Measurements from ENCODE around the gene GATB. TPM values are rescaled to one million over a fixed set of nuclear protein-coding genes. Genes with fewer than 3 reads are reported as not detected.

GATB gene
- total and polyA plus RNA-seq, 2 experiments from 2014 or later = 18.0 to 20.0 TPM

DNA sequence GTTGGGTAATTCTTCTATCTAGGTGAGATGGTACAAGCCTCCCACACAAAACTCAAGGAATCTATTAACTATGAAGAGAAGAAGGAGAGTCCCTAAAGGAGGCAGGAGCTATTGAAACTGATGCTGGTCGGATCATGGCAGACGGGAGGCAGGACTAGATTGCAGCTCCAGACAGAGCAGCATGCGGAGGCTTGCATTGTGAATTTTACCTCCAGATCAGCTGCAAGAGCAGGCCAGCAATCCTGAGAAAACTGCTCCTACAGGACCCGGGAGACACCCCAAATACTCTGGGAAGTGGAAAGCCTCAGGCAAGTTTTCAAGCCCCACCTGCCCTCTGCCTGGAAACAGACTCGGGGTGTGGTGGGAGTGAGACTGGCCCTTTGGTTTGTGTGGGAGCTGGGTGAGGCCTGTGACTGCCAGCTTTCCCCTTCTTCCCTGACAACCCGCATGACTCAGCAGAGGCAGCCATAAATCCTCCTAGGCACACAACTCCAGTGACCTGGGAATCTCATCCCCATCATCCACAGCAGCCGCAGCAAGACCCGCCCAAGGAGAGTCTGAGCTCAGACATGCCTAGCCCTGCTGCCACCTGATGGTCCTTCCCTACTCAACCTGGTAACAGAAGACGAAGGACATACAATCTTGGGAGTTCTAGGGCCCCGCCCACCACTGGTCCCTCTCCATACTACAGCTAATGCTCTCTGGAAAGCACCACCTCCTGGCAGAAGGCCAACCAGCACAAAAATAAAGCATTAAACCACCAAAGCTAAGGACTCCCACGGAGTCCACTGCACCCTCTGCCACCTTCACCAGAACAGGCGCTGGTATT is 30.9 kb downstream of the GATB start:
- H3K9me2 ChIP-seq (ENCODE audit: insufficient read depth) = no peaks in the 10 kb centered on the region
- no peak overlapping the region for H3K27ac ChIP-seq
- TF ChIP-seq EZH2phosphoT487 (IDR thresholded peaks at IDR 0.05; ENCODE audit: insufficient read depth, low read depth) = no peak
- TF ChIP-seq EZH2 (IDR thresholded peaks at IDR 0.05; ENCODE audit: insufficient read depth, poor library complexity, severe bottlenecking) = no peak
- H3F3A ChIP-seq (ENCODE audit: insufficient read depth) = peaks cover 15% of the 10 kb centered on the region; the same call in 1 of the 2 replicates
- no peak overlapping the region for H3K4me3 ChIP-seq
- no peak overlapping the region for H3K9ac ChIP-seq
- WGBS, 2 experiments (ENCODE audit: low coverage in 1 of 2, low lambda C conversion rate in 2 of 2, missing lambda C conversion rate in 2 of 2) = 85 to 89% methylated on average over 12 of the region's 12 CpGs
- no peaks in the 10 kb centered on the region for H3K9me3 ChIP-seq (ENCODE audit: low read depth)
- H4K20me1 ChIP-seq (ENCODE audit: insufficient read depth) = no peaks in the 10 kb centered on the region
- peaks cover 16% of the 10 kb centered on the region for H3K4me1 ChIP-seq (ENCODE audit: insufficient read depth)
- no peaks in the 10 kb centered on the region for H3K27me3 ChIP-seq (replicated peaks; ENCODE audit: insufficient read depth)
- no peak overlapping the region for H2AFZ ChIP-seq
- H3K79me2 ChIP-seq (ENCODE audit: insufficient read depth) = peaks cover 15% of the 10 kb centered on the region; the same call in 1 of the 2 replicates
- in situ Hi-C loops (cut with MboI) = no loop called here
- no peaks in the 10 kb centered on the region for H3K36me3 ChIP-seq (ENCODE audit: low read depth)
- no peak overlapping the region for H3K4me2 ChIP-seq (ENCODE audit: unreplicated experiment)
- DNase-seq = peak; percentile 22

GRCh38 chr4:151728679-151729078 is 32.1 kb downstream of the GATB start:
- peaks cover 15% of the 10 kb centered on the region; the same call in 1 of the 2 replicates for H3F3A ChIP-seq (ENCODE audit: insufficient read depth)
- no peaks in the 10 kb centered on the region for H3K9me3 ChIP-seq (ENCODE audit: low read depth)
- peaks cover 9% of the 10 kb centered on the region; the same call in 1 of the 2 replicates for H3K79me2 ChIP-seq (ENCODE audit: insufficient read depth)
- H3K27ac ChIP-seq = no peak overlapping the region
- no peak overlapping the region for H3K9ac ChIP-seq
- no peak for TF ChIP-seq EZH2phosphoT487 (IDR thresholded peaks at IDR 0.05; ENCODE audit: insufficient read depth, low read depth)
- no peak for TF ChIP-seq EZH2 (IDR thresholded peaks at IDR 0.05; ENCODE audit: insufficient read depth, poor library complexity, severe bottlenecking)
- no peaks in the 10 kb centered on the region for H3K36me3 ChIP-seq (ENCODE audit: low read depth)
- in situ Hi-C loops (cut with MboI) = no loop called here
- no peak overlapping the region for H2AFZ ChIP-seq
- H3K9me2 ChIP-seq (ENCODE audit: insufficient read depth) = no peaks in the 10 kb centered on the region
- H3K4me2 ChIP-seq (ENCODE audit: unreplicated experiment) = no peak overlapping the region
- no peak for DNase-seq
- 95 to 100% methylated on average over 2 of the region's 2 CpGs for WGBS, 2 experiments (ENCODE audit: low coverage in 1 of 2, low lambda C conversion rate in 2 of 2, missing lambda C conversion rate in 2 of 2)
- peaks cover 16% of the 10 kb centered on the region for H3K4me1 ChIP-seq (ENCODE audit: insufficient read depth)
- no peaks in the 10 kb centered on the region for H4K20me1 ChIP-seq (ENCODE audit: insufficient read depth)
- H3K4me3 ChIP-seq = no peak overlapping the region
- H3K27me3 ChIP-seq (replicated peaks; ENCODE audit: insufficient read depth) = no peaks in the 10 kb centered on the region

DNA sequence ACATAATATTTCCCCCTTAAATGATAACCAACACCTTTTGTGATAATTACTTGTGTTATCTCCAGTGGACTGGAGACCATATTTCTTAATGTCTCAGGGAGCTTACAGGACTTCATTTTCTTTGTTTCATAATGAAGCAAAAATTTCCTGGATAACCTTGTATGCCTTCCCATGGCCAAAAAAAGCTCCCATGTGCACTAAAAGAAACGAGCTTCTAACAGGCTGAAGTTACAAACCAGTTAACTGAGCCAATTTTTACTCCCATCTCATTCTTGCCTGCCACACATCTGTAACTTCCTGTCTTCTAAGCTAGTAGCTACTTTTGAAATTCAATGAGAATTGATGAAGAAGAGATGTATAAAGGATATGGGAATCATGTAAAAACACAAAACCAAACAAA is 32.8 kb downstream of the GATB start:
- Histone ChIP-seq H3K36me3 (ENCODE audit: low read depth) (no peaks in the 10 kb centered on the region), H4K20me1 (ENCODE audit: insufficient read depth) (no peaks in the 10 kb centered on the region), H3K79me2 (ENCODE audit: insufficient read depth) (0 out of 2 replicates have a peak, but pooled peaks cover 3% of the 10 kb centered on the region), H3K9me2 (ENCODE audit: insufficient read depth) (no peaks in the 10 kb centered on the region), H3K9ac (no peak overlapping the region), H2AFZ (no peak overlapping the region), H3K27me3 (replicated peaks; ENCODE audit: insufficient read depth) (no peaks in the 10 kb centered on the region), H3K4me3 (no peak overlapping the region), H3K27ac (no peak overlapping the region), H3F3A (ENCODE audit: insufficient read depth) (peaks cover 15% of the 10 kb centered on the region; the same call in 1 of the 2 replicates), H3K4me1 (ENCODE audit: insufficient read depth) (peaks cover 16% of the 10 kb centered on the region), H3K9me3 (ENCODE audit: low read depth) (no peaks in the 10 kb centered on the region), H3K4me2 (ENCODE audit: unreplicated experiment) (no peak overlapping the region)
- TF ChIP-seq EZH2phosphoT487 (IDR thresholded peaks at IDR 0.05; ENCODE audit: insufficient read depth, low read depth) = no peak
- no peak for TF ChIP-seq EZH2 (IDR thresholded peaks at IDR 0.05; ENCODE audit: insufficient read depth, poor library complexity, severe bottlenecking)
- DNase-seq = no peak
- 45 to 61% methylated on average over 1 of the region's 1 CpG for WGBS, 2 experiments (ENCODE audit: low coverage in 1 of 2, low lambda C conversion rate in 2 of 2, missing lambda C conversion rate in 2 of 2)
- in situ Hi-C loops (cut with MboI) = no loop called here

GRCh38 chr4:151727365-151727764 is 33.4 kb downstream of the GATB start:
- Histone ChIP-seq H4K20me1 (ENCODE audit: insufficient read depth) (no peaks in the 10 kb centered on the region), H3K4me2 (ENCODE audit: unreplicated experiment) (no peak overlapping the region), H3K79me2 (ENCODE audit: insufficient read depth) (no peaks in the 10 kb centered on the region), H3K36me3 (ENCODE audit: low read depth) (no peaks in the 10 kb centered on the region), H3K4me3 (no peak overlapping the region), H3K9me2 (ENCODE audit: insufficient read depth) (no peaks in the 10 kb centered on the region), H3K4me1 (ENCODE audit: insufficient read depth) (peaks cover 16% of the 10 kb centered on the region), H2AFZ (no peak overlapping the region), H3K27ac (peak overlapping the region; percentile 43), H3K27me3 (replicated peaks; ENCODE audit: insufficient read depth) (no peaks in the 10 kb centered on the region), H3K9ac (no peak overlapping the region), H3F3A (ENCODE audit: insufficient read depth) (peaks cover 15% of the 10 kb centered on the region; the same call in 1 of the 2 replicates), H3K9me3 (ENCODE audit: low read depth) (no peaks in the 10 kb centered on the region)
- 40 to 42% methylated on average over 1 of the region's 1 CpG for WGBS, 2 experiments (ENCODE audit: low coverage in 1 of 2, low lambda C conversion rate in 2 of 2, missing lambda C conversion rate in 2 of 2)
- TF ChIP-seq EZH2 (IDR thresholded peaks at IDR 0.05; ENCODE audit: insufficient read depth, poor library complexity, severe bottlenecking) (no peak), EZH2phosphoT487 (IDR thresholded peaks at IDR 0.05; ENCODE audit: insufficient read depth, low read depth) (no peak)
- in situ Hi-C loops (cut with MboI) = no loop called here
- DNase-seq = peak; percentile 66

All from GM23248 (cell line).